HG03108 (cell line): Measurements from ENCODE around the gene DALRD3.

Experiments
- ATAC-seq: cut with Tn5 transposase; IDR thresholded peaks from one replicate; pipeline ENCODE4 v1.9.1; 2021; ENCODE audit warnings: moderate library complexity; ENCODE audit not compliant: unreplicated experiment

DALRD3 gene

DNA sequence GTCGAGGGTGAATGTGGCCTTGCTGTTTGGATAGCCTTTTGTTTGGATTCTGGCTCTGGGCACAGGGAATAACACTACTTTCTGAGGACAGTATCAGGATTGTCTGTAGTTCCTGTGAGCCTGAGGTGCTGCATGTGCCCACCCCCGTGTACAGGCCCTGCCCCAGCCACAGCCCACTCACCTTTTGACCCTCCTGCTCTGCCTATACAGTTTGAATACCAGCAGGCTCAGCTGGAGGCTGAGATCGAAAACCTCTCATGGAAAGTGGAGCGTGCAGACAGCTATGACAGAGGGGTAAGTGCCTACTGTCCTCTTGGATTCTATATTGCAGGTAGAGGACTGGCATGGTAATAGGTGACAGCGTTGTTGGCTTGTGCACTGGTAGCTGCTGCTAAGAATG lies 35.7 kb downstream of the DALRD3 start:
- no peak for ATAC-seq

DNA sequence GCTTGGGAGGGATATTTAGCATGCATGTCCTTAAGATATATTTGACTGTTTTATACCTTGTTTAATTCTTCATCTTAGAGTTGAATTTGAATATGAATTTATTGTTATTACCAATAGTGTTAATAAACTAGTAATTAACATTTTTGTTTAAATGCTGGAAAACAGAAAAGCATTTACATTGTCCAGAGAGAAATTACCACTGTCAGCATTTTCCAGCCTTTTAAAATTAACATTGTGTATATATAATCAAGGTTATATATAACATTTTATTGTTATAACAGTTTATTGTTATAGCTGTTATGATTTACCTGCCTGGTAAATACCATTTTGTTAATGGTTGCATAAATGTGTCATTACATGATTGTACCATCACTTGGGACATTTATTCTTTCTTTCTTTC lies 36.4 kb downstream of the DALRD3 start:
- ATAC-seq, result no peak

DNA sequence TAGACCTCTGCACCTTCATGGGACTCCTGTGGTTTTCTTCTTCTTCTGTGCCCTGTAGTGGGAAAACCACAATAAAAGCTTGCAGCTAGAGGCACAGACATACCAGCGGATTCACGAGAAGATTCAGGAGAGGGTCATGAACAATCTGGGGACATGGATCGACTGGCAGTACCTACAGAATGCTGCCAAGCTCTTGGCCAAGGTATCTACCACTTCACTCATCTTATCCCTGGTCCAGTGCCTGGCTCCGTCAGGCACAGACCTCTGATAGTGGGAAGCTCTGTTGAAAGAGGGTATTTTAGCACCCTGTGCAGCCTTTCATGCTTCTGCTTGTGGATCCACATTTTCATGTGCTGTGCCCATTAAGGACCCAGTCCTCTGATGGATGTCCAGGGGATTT lies 38.1 kb downstream of the DALRD3 start:
- ATAC-seq, result no peak

DNA sequence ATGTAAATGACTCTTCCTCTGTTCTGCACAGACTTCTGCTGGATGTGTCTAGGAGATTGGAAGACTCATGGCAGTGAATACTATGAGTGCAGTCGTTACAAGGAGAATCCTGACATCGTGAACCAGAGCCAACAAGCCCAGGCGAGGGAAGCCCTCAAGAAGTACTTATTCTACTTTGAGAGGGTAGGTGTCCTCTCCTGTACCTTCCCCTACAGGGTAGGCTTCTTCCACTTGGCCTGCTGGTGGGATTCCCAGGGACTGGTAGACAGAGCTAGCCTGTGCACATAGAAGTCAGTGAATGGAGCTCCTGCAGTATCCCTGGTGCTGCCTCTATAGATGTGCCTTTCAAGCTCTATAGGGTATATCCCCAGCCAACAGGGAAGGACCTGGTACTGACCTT lies 38.9 kb downstream of the DALRD3 start:
- no peak for ATAC-seq

DNA sequence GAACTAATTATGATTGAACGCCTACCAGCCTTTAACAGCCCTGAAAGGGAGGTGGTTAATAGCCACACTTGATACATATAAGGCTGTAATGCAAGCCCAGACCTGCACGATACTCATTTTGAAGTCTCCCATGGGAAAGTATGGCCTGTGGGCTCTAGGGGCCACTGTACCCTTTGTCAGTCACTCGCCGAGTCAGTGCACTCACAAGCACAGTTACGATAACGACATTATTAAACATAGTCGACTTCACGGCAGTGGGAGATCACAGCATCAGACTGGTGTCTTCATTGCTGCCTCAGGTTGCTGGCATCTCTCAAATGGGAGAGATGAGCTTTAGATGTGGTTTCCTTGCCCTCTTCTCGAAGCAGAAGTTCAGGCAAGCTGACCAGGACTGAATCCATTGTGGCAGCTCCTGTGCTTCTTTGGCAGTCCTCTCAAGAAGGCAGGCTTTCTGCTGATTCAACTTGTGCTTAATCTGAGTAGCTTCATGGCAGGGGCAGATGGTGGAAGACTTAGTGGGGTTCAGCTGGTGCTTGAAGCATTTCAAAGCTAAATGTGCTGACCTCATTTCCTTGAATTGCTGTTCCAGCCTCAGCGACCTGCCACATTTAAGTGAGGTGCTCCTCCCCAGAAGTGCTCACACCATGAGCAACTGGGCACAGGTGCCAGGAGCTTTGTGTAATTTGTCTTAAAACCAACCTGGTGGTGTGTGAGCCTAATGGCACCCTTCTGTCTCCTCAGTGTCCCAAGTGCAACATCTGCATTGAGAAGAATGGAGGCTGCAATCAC lies 44.1 kb downstream of the DALRD3 start:
- ATAC-seq, result no peak

DNA sequence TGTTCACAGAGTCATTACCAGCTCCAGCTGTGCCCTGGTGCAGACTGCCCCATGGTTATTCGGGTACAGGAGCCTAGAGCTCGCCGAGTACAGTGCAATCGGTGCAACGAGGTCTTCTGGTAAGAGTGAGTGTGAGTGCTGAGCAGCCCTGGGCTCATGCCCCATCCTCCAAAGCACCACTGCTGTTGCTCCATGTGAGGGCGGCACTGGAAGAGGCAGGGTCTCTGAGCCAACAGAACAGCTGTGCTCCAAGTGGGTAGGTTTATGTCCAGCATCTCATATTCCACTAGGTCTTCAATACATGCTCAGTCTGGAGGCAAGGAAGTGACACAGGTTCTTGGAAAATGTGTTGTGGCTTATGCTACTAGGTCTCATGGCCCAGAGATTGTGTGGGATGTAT lies 47.8 kb downstream of the DALRD3 start:
- no peak for ATAC-seq

DNA sequence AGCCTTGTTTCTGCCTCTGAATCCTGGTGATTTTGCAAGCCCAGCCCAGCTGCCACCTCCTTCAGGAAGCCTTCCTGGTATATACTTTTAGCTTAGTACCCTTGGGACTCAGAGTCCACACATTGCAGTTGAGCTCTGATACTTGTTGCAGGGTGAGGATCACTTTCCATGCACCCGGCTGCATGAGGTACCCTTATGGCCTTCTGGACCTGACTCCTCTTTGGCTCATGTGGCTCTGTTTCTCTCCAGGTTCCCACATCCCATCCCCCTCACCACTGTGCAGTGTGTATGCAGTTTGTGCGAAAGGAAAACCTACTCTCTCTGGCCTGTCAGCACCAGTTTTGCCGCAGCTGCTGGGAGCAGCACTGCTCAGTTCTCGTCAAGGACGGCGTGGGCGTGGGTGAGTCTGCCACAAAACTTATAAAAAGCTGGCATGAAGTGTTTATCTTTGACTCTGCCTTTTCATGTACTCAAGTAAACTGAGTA lies 51.5 kb downstream of the DALRD3 start:
- no peak for ATAC-seq

DNA sequence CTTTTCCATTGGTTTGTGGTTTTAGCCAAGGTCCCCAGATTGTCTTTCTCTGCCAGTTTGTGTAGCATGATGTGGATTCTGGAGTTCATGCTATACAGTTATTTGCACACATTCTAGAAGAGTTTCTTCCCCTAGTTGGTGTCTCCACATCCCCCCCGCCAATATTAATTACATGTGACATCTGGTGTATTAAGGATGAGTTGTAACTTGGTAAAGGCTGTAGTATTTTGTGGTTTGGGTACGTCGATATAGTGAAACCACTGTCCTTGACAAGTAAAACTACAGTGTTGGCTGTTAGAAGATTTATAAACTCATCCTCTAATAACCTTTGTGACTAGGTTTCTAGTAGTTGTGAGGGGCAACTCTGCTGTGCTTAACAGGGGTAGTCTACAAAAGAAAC lies 52.0 kb downstream of the DALRD3 start:
- ATAC-seq, result no peak
